SIG-M5 treated with dmso at 0.1 percent for 504 hours (cell line): ENCODE results near the gene SPINT3.
"Not testable (repeated sequence)": the region's sequence is repeated elsewhere in the genome, so short reads cannot be mapped to it uniquely, and the experiment has no call there.

ENCODE experiments used
- DNase-seq: peaks from one replicate; lab custom pipeline; 2025; ENCODE audit not compliant: unreplicated experiment; lab: John Stamatoyannopoulos, UW

SPINT3 gene

DNA sequence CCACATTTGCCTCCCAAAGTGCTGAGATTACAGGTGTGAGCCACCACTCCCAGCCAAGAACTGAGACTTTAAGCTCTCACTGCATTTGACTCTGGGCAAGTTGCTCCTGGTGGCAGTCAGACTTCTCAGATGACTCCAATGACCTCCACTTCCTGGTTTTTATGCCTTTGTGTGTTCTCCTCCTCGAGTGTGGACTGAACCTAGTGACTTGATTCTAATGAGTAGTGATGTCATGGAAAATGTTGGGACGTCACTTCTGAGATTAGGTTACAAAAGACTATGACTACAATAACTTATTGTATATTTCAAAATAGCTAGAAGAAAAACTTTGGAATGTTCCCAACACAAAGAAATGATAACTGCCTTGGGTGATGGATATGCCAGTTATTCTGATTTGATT lies 12.0 kb downstream of the SPINT3 start:
- no peak for DNase-seq

DNA sequence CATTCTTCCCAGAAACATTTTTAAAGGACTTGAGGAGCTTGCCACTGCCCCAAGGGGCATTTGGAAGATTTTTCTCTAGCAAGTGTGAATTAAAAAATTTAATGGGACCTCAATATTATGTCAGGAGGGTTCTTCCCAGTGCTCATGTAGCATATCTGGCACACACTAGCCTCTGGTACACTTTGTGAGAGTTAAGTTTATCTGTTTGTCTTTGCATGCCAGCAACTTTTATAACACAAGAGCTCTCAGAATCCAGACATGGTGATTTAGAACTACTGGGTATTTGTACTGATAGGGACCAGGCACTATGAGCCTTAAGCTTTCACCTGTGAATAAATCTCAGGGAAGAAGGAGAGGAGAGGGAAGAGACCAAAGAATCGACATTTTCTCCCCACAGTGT lies 12.9 kb downstream of the SPINT3 start:
- DNase-seq = no peak

DNA sequence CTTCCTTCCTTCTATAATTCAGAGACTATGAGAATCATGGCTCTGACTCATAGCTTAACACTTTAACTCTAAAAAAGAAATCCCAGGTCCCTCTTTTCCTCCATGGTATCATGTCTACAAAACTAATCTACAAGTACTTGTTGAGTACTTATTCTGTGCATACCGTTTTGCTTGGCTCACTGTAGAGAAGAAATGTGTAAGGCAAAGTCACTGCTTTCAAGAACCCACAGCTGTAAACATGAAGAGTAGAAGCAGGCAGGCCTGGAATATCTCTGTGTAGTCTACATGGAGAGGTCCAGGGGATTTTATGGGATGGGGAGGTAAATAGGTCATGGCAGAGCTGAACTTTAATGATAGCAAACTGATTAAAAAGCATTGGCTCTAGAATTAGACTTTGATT lies 13.8 kb downstream of the SPINT3 start:
- no peak for DNase-seq

DNA sequence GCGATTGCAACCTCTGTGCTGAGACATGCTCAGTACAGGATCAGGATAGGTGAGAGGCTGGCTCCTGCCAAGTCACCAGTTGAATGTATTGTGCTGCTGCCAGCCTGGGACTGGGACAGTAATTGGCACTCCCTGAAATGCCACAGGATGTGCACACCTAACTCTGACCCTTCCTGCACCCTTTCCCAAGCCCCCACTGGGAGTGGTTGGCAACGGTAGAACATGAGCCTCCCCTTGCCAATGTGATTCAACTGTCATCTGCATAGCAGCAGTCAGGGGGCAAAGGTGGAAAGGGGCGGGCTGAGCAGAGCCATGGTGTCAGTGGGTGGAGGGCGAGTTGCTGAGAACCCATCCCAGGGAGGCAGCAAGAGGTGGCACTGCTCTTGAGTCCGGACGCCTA lies 15.4 kb downstream of the SPINT3 start:
- DNase-seq = no peak

DNA sequence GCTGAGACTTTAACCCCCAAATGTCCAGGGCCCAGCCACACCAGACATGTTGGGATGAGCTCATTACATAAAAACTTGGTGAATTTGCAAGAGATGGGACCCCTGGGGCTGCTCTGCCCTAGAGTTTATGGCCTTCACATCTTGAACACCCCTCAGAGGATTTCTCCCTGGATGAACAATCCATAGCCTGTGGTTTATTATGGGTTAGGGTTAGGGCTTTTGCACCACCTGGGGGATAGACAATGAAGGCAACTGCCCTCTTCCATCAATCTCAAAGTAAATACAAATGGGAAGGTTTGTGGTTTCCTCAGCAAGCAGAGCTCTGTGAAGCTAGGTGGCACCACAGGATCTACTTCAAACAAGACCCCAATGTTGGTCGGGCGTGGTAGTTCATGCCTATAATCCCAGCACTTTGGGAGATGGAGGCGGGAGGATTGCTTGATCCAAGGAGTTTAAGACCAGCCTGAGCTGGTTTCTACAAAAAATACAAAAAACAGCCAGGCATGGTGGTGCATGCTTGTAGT lies 17.4 kb downstream of the SPINT3 start:
- DNase-seq = no peak

DNA sequence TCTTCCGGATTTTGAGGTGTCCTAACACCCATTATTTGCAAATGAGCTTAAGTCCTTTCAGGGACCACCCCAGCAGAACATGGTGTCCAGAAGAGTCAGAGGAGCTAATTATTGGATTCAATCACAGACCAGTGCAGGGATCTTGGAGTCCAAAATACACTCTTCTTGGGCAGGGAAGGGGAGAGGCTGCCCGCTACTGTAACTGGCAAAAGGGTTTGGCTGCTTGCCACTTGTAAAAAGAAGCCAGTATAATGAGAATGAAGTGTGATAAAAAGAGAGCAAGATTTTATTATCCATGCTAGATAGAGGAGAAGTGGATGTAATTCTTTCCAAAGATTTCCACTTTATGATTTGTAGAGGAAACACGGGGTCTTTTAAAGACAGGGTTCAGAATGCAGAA lies 19.3 kb downstream of the SPINT3 start:
- no peak for DNase-seq

DNA sequence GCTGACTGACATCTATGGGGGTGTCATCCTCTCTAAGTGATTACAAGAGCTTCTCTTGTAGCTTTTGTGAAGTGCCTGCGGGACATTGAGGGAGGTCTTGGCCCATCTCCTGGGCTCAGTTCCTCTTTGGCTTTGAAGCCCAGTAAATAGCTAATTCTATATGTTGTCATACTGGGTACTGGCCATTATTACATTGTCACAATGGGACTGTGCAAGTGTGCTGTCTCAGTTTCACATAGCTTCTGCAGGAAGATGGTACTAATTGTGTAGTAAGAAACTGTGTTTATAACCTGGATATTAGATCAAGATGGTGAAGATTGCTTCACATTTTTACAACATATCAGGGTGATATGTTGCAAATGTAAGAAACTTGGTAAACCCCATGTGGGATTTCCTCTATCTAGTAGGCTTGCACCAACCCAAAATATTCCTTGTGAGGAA lies 19.9 kb downstream of the SPINT3 start:
- peak; percentile 77 for DNase-seq

DNA sequence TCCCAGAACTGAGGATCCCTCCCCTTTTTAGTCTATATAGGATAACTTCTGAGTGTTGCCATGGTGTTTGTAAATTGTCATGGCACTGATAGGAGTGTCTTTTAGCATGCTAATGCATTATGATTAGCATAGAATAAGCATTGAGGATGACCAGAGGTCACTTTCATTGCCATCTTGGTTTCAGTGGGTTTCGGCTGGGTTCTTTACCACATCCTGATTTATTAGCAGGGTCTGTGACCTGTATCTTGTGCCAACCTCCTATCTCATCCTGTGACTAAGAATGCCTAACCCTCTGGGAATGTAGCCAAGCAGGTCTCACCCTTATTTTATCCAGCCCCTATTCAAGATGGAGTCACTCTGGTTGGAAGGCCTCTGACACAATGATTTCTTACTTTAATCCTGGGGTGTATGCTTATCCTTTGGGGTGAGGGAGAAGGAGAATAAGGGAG lies 26.3 kb downstream of the SPINT3 start:
- no peak for DNase-seq

DNA sequence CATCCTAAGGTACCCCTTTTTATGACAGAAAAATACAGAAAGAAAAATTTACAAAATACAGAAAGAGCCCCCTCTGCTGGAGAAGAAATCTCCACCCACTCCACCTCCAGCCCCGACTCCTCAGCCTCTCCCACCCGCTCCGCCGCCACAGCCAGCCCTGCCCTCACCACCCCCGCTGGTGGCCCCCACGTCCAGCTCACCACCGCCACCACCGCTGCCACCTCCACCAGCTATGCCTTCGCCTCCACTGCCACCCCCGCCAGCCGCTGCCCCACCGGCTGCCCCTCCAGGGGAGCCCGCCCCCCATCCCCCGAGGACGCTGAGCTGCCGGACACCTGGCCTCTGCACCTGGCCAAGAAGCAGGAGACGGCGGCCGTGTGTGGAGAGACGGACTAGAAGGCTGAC lies 28.2 kb downstream of the SPINT3 start:
- no peak for DNase-seq

DNA sequence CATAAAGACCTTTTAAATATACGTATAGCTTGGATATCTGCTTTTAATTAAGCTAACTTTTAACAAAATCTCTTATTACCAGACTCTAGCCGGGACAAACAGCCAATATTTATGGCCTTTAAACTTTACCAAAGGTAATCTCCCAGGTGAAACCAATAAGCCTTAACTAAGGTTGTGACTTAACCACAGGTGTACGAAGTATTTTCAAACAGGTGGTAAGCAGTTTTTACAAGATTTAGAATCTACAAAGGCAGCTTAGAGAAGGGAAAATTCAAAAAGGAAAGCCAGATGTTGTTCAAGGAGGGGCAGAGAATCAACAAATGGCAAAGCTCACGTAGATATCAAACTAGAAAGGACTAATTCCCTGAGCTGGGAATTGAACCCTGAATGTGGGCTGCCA lies 30.0 kb downstream of the SPINT3 start:
- no peak for DNase-seq

DNA sequence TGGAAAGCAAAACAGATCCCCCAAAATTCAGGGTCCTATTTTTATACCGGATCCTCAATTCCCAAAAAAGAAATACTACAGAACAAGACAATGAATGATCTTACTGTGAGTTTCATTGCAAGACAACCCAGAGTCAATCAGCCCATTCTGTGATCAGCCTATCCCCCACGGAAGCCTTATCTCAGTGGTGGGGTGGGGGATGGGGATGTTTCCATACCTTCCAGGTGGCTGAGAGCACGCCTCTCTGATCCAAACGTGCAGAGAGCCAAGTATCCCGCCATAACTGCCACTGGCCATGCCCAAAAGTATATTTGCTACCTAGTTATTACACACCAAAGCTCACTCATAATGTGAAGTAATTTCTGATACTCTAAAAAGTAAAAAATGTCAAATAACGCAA lies 30.7 kb downstream of the SPINT3 start:
- no peak for DNase-seq

DNA sequence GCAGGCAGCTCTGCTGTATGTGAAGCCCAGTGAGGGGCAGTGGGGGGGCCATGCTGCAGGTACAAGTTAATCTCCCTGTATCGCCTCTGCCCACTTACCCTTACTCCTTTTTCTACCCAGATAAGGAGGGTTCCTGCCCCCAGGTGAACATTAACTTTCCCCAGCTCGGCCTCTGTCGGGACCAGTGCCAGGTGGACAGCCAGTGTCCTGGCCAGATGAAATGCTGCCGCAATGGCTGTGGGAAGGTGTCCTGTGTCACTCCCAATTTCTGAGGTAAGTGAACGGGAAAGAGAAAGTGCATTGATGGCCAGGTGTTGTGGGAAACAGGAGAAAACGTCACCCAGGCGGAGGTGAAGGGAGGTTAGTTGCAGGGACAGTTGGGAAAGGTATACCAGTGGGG lies 35.6 kb downstream of the SPINT3 start:
- DNase-seq = no peak

DNA sequence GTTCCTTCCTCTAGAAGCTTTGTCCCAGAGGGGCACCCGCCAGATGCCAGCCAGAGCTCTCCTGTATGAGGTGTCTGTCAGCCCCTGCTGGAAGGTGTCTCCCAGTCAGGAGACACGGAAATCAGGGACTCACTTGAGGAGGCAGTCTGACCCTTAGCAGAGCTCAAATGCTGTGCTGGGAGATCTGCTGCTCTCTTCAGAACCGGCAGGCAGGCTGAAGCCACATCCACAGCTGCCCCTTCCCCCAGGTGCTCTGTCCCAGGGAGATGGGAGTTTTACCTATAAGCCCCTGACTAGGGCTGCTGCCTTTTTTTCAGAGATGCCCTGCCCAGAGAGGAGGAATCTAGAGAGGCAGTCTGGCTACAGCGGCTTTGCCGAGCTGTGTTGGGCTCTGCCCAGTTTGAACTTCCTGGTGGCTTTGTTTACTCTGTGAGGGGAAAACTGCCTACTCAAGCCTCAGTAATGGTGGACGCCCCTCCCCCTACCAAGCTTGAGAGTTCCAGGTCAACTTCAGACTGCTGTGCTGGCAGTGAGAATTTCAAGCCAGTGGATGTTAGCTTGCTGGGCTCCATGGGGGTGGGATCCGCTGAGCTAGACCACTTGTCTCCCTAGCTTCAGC lies 37.8 kb downstream of the SPINT3 start:
- DNase-seq = not testable (repeated sequence)

DNA sequence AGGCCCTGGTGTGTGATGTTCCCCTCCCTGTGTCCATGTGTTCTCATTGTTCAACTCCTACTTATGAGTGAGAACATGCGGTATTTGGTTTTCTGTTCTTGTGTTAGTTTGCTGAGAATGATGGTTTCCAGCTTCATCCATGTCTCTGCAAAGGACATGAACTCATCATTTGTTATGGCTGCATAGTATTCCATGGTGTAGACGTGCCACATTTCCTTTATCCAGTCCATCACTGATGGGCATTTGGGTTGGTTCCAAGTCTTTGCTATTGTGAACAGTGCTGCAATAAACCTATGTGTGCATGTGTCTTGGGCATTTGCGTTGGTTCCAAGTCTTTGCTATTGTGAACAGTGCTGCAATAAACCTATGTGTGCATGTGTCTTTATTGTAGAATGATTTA lies 43.1 kb downstream of the SPINT3 start:
- not testable (repeated sequence) for DNase-seq

DNA sequence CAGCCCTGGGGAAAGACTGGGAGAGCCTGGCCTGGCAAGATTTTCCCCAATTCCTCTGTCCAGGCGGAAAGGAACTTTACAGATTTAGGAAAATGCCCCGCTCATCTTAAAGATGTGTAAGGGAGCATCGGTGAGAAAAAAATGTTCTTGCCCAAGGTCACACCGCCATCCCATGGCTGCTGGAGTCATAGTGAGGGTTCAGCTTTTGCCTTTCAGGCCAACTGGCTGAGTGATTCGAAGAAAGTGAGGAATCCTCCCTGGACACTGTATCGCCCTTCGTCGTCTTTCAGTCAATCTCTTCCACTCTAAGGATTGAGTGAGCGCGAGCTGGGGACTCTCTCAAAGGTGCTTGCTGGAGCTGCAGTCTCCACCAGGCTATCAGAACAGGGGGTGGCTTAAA lies 44.5 kb downstream of the SPINT3 start:
- DNase-seq = no peak

DNA sequence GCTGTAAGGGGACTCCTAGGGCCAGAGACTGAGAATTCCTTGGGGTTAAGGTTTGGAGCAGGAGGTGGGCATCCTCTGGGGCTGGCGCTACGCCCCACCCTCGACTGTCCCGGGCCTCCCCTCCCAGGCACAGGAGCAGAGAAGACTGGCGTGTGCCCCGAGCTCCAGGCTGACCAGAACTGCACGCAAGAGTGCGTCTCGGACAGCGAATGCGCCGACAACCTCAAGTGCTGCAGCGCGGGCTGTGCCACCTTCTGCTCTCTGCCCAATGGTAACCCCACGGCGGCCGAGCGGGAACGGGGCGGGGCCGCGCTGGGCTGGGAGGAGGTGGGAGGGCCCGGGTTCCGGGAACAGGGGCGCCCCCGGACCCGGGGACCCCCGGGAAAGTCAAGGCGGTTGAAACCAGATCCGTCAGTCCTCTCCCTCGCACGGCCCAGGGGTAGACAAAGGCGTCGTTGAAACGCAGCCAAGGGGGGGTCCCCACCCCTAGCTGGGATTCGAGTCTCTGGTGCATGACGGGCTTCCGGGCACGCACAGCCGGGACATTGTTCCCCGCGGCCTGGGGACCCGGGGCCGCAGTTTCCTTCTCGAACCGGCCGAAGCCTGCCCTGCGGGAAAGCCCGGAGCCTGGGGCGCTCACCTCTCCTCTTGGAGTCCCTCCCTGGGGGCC lies 45.0 kb downstream of the SPINT3 start:
- no peak for DNase-seq

DNA sequence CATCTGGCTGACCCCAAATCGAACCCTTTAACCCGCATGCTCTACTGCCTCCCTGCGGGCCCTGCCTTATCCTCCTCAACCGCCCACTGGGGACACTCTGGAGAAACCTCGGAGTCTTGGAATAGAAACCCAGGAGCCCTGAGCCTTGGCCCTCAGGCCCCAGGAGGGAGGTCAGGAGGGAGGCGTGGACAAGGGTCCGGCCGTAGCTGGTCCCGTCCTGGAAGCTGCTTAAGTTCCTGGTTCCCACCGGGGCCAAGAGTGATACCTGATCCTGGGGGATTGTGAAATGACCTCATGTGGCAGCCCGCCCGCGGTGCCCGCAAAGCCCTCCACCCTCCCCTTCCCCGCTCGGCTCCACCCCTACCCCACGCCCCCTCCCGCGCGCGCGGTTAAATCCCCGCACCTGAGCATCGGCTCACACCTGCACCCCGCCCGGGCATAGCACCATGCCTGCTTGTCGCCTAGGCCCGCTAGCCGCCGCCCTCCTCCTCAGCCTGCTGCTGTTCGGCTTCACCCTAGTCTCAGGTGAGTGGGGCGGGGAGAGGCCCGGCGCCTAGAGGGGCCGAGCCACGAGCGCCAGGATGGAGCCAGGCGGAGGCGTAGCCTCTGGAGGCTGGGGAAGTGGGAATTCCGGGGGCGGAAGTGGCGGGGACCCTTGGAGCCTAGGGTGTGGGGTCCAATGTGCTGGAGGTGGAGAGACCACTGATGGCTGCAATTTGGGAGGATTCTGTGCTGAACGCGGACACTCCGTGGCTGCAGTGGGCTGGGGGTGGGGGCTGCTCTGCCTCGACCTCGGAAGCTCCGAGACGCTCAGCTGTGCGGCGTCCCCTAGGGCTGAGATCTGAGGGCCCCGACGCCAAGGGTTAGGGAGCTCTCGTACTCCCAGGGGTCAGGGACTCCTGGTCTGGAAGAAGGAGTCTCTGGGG lies 45.8 kb downstream of the SPINT3 start, which contains the start of gene WFDC2:
Gene WFDC2, plus strand, starts transcription at position 418 of the 926 bp plus-strand sequence. Its CDS starts 29 bp downstream, at position 447.
- DNase-seq = no peak

DNA sequence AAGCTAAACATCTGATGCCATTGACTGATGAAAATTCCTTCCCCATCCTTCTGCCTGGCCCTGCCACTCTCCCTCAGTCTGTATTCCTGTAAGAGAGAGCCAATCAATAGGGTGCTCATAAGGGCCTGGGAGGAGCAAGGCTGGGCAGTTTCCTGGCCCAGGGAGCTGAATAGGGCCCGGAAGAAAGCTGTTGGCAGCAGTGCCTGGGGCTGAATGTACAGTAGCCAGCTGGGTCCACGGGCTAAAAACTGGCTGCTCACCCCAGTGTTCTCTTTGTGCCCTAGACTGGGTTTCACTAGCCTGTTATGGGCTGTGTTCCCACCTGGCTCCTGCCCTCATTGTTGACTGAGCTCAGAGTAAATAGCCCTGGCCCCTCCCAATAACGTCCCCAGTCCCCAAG lies 47.6 kb downstream of the SPINT3 start:
- DNase-seq = no peak

DNA sequence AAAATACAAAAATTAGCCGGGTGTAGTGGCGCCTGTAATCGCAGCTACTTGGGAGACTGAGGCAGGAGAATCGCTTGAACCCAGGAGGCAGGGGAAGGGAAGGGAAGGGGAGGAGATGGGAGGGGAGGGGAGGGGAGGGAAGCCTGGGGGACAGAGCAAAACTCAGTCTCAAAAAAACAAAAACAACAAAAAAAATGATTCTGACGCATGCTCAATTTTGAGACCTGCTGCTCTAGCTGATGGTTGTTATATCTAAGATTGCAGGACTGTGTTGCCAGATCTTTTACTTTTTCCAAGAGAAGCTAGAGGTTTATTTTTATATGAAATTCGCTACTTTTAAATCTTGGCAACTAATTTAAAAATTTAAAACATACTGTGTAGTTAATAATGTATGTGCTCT lies 48.2 kb downstream of the SPINT3 start:
- DNase-seq = no peak

DNA sequence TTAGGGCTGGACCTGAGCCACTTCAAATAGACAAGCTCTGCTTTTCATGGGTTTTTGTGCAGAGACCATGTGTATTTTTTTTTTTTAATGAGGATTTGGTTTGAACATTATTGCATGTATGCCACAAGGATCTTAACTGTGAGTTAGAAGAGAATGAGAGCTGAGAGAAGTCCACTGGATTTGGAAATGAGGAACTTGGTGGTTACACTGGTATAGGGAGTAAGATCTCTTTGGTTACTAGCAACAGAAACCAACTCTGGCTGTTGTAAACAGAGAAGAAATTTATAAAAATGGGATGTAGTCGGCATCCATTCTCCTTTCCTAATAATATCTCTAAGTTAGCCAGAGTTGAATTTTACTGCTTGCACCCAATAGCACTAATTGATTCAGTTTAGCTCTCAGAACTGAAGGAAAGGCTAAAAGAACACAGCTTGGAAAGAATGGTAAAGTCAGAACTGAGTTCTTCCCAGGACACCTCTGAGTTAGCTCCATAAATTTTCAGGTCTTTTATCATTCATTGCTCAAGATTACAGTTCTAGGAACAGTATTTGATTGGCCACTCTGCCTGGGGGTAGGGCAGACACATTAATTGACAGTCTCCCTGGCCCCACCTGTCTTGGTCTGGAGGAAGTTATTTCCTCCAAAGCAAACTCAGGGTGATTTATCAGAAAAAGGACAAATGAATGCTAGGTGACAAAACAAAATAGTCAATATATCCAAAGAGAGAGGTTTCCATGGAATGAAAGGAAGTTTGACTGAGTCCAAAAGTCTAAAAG lies 49.7 kb downstream of the SPINT3 start:
- DNase-seq = peak; percentile 43

DNA sequence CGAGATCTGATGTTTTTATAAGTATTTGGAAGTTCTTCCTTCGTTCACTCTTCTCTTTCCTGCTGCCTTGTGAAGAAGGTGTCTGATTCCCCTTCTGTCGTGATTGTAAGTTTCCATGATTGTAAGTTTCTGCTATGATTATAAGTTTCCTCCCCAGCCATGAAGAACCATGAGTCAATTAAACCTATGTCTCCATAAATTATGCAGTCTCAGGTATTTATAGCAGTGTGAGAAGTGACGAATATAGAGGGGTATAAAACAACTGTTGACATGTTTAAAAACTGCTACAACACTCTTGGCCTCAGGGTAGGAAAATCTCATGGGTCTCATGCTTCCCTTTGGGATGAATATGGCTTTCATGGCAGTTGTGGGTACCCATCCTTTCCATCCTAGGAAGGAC lies 51.7 kb downstream of the SPINT3 start:
- DNase-seq = no peak
